ENCODE data around the gene LRWD1.

Gene LRWD1

GRCh38 chr7:102434039-102434486 lies 30.7 kb upstream of the LRWD1 start:
- no peaks in the 10 kb centered on the region for H3K27me3 Mint-ChIP-seq (ENCODE audit: low read depth, poor library complexity)
- DNase-seq = no peak
- peaks cover 10% of the 10 kb centered on the region for H3K36me3 Mint-ChIP-seq (ENCODE audit: low read depth)
- no peak for TF ChIP-seq CTCF (IDR thresholded peaks at IDR 0.05)
- H3K4me3 Mint-ChIP-seq = peak overlapping the region; percentile 90
- H3K27ac Mint-ChIP-seq = no peak overlapping the region
- no peaks in the 10 kb centered on the region for H3K9me3 Mint-ChIP-seq
- H3K4me1 Mint-ChIP-seq = peaks cover 49% of the 10 kb centered on the region

- Mint-ChIP-seq H3K9me3 (no peaks in the 10 kb centered on the region), H3K36me3 (ENCODE audit: low read depth) (peaks cover 14% of the 10 kb centered on the region), H3K27ac (peak overlapping the region; percentile 45), H3K27me3 (ENCODE audit: low read depth, poor library complexity) (no peaks in the 10 kb centered on the region), H3K4me1 (peaks cover 35% of the 10 kb centered on the region), H3K4me3 (peak overlapping the region; percentile 4)
- no peak for DNase-seq
- no peak for TF ChIP-seq CTCF (IDR thresholded peaks at IDR 0.05)
These were observed 28.7 kb upstream of the LRWD1 start for GRCh38 chr7:102436118-102436517.

GRCh38 chr7:102439963-102440795 lies 24.6 kb upstream of the LRWD1 start:
- no peak overlapping the region for H3K27ac Mint-ChIP-seq
- no peak for TF ChIP-seq CTCF (IDR thresholded peaks at IDR 0.05)

GRCh38 chr7:102444961-102445673 lies 19.7 kb upstream of the LRWD1 start:
- no peak overlapping the region for H3K4me3 Mint-ChIP-seq
- DNase-seq = no peak
- H3K4me1 Mint-ChIP-seq = peaks cover 6% of the 10 kb centered on the region
- H3K27ac Mint-ChIP-seq = peak overlapping the region; percentile 78
- peaks cover 30% of the 10 kb centered on the region for H3K36me3 Mint-ChIP-seq (ENCODE audit: low read depth)
- TF ChIP-seq CTCF (IDR thresholded peaks at IDR 0.05) = no peak
- no peaks in the 10 kb centered on the region for H3K27me3 Mint-ChIP-seq (ENCODE audit: low read depth, poor library complexity)
- no peaks in the 10 kb centered on the region for H3K9me3 Mint-ChIP-seq

More at GRCh38 chr7:102439963-102440795, 24.6 kb upstream of the LRWD1 start:
- Mint-ChIP-seq H3K4me1 (peaks cover 17% of the 10 kb centered on the region), H3K4me3 (no peak overlapping the region), H3K9me3 (no peaks in the 10 kb centered on the region), H3K36me3 (ENCODE audit: low read depth) (peaks cover 38% of the 10 kb centered on the region), H3K27me3 (ENCODE audit: low read depth, poor library complexity) (no peaks in the 10 kb centered on the region)
- no peak for DNase-seq

GRCh38 chr7:102445674-102446071 lies 19.1 kb upstream of the LRWD1 start:
- no peaks in the 10 kb centered on the region for H3K27me3 Mint-ChIP-seq (ENCODE audit: low read depth, poor library complexity)
- TF ChIP-seq CTCF (IDR thresholded peaks at IDR 0.05) = no peak
- H3K36me3 Mint-ChIP-seq (ENCODE audit: low read depth) = peaks cover 30% of the 10 kb centered on the region
- no peaks in the 10 kb centered on the region for H3K9me3 Mint-ChIP-seq
- no peak overlapping the region for H3K4me3 Mint-ChIP-seq
- DNase-seq = no peak
- peak overlapping the region; percentile 41 for H3K27ac Mint-ChIP-seq
- H3K4me1 Mint-ChIP-seq = peaks cover 6% of the 10 kb centered on the region
